Measurements from ENCODE around the gene MLANA.

Gene MLANA

GRCh38 chr9:5892456-5893133 is 1.9 kb downstream of the MLANA start:
- H3K9me3 ChIP-seq (ENCODE audit: control insufficient read depth, low read length), result no peaks in the 10 kb centered on the region
- H3K36me3 ChIP-seq (ENCODE audit: control insufficient read depth, insufficient read depth, low read length, severe bottlenecking), result peaks cover 7% of the 10 kb centered on the region
- no peaks in the 10 kb centered on the region for H3K4me1 ChIP-seq (ENCODE audit: control insufficient read depth, insufficient read depth, low read length)
- H3K4me3 ChIP-seq (ENCODE audit: low read length), result no peak overlapping the region
- no peak overlapping the region for H3K9ac ChIP-seq (ENCODE audit: low read length)
- DNase-seq (ENCODE audit: low read depth), result no peak
- no peaks in the 10 kb centered on the region for H3K27me3 ChIP-seq (replicated peaks; ENCODE audit: control insufficient read depth, insufficient read depth, low read length)

- H3K9me3 ChIP-seq (ENCODE audit: control insufficient read depth, low read length), result no peaks in the 10 kb centered on the region
- no peak overlapping the region for H3K4me3 ChIP-seq (ENCODE audit: low read length)
- peaks cover 7% of the 10 kb centered on the region for H3K36me3 ChIP-seq (ENCODE audit: control insufficient read depth, insufficient read depth, low read length, severe bottlenecking)
- H3K27me3 ChIP-seq (replicated peaks; ENCODE audit: control insufficient read depth, insufficient read depth, low read length), result no peaks in the 10 kb centered on the region
- H3K9ac ChIP-seq (ENCODE audit: low read length), result no peak overlapping the region
- no peak for DNase-seq (ENCODE audit: low read depth)
- H3K4me1 ChIP-seq (ENCODE audit: control insufficient read depth, insufficient read depth, low read length), result no peaks in the 10 kb centered on the region
Observed at GRCh38 chr9:5893134-5893505, 2.4 kb downstream of the MLANA start.

DNA sequence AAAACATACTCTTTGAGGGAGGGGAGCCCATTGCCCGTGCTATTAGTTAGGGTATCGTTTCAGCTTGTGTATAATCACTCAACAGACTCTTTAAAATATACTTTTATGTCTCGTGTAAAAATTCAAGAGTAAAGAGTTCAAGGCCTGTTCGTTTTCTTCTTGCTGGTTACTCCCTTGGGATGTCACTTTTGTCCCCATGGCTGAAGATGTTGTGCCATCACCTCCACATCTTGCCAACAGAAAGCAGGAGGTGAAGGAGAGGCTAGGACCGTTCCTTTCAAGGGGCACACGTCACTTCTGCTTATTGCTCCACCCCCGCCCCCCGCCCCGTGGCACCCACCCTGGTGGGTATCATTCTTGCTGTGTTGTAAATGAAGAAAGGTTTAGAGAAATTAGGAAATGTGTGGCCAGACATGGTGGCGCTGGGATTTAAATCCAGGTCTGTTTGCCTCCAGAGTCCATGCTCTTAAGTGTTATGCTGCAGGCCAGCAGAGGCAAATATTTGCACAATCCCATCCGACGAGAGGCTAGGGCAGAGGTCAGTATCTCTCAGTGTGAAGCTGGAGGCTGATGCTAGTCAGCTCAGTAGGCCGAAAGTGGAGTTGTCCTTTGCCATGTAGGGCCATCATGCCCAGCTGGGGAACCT is 3.0 kb downstream of the MLANA start:
- Histone ChIP-seq H3K9ac (ENCODE audit: low read length) (no peak overlapping the region), H3K4me3 (ENCODE audit: low read length) (no peak overlapping the region), H3K27me3 (replicated peaks; ENCODE audit: control insufficient read depth, insufficient read depth, low read length) (no peaks in the 10 kb centered on the region), H3K9me3 (ENCODE audit: control insufficient read depth, low read length) (no peaks in the 10 kb centered on the region), H3K4me1 (ENCODE audit: control insufficient read depth, insufficient read depth, low read length) (no peaks in the 10 kb centered on the region), H3K36me3 (ENCODE audit: control insufficient read depth, insufficient read depth, low read length, severe bottlenecking) (peaks cover 10% of the 10 kb centered on the region)
- DNase-seq (ENCODE audit: low read depth), result no peak

- H3K27me3 ChIP-seq (replicated peaks; ENCODE audit: control insufficient read depth, insufficient read depth, low read length), result no peaks in the 10 kb centered on the region
- H3K9me3 ChIP-seq (ENCODE audit: control insufficient read depth, low read length), result no peaks in the 10 kb centered on the region
Observed at GRCh38 chr9:5894237-5894959, 3.7 kb downstream of the MLANA start.

GRCh38 chr9:5895782-5896181 is 5.1 kb downstream of the MLANA start:
- no peak for DNase-seq (ENCODE audit: low read depth)
- H3K36me3 ChIP-seq (ENCODE audit: control insufficient read depth, insufficient read depth, low read length, severe bottlenecking), result peaks cover 17% of the 10 kb centered on the region
- H3K9me3 ChIP-seq (ENCODE audit: control insufficient read depth, low read length), result no peaks in the 10 kb centered on the region
- H3K27me3 ChIP-seq (replicated peaks; ENCODE audit: control insufficient read depth, insufficient read depth, low read length), result no peaks in the 10 kb centered on the region
- H3K4me1 ChIP-seq (ENCODE audit: control insufficient read depth, insufficient read depth, low read length), result peaks cover 5% of the 10 kb centered on the region
- H3K9ac ChIP-seq (ENCODE audit: low read length), result no peak overlapping the region
- H3K4me3 ChIP-seq (ENCODE audit: low read length), result no peak overlapping the region

More at GRCh38 chr9:5894237-5894959, 3.7 kb downstream of the MLANA start:
- Histone ChIP-seq H3K4me1 (ENCODE audit: control insufficient read depth, insufficient read depth, low read length) (no peaks in the 10 kb centered on the region), H3K4me3 (ENCODE audit: low read length) (no peak overlapping the region), H3K36me3 (ENCODE audit: control insufficient read depth, insufficient read depth, low read length, severe bottlenecking) (peaks cover 17% of the 10 kb centered on the region), H3K9ac (ENCODE audit: low read length) (no peak overlapping the region)
- DNase-seq (ENCODE audit: low read depth), result no peak

- DNase-seq (ENCODE audit: low read depth), result no peak
- Histone ChIP-seq H3K9ac (ENCODE audit: low read length) (no peak overlapping the region), H3K4me1 (ENCODE audit: control insufficient read depth, insufficient read depth, low read length) (peaks cover 8% of the 10 kb centered on the region), H3K27me3 (replicated peaks; ENCODE audit: control insufficient read depth, insufficient read depth, low read length) (no peaks in the 10 kb centered on the region), H3K36me3 (ENCODE audit: control insufficient read depth, insufficient read depth, low read length, severe bottlenecking) (peaks cover 17% of the 10 kb centered on the region), H3K4me3 (ENCODE audit: low read length) (no peak overlapping the region), H3K9me3 (ENCODE audit: control insufficient read depth, low read length) (no peaks in the 10 kb centered on the region)
Observed at GRCh38 chr9:5896863-5897262, 6.2 kb downstream of the MLANA start.

- H3K27me3 ChIP-seq (replicated peaks; ENCODE audit: control insufficient read depth, insufficient read depth, low read length), result no peaks in the 10 kb centered on the region
- DNase-seq (ENCODE audit: low read depth), result no peak
- peaks cover 17% of the 10 kb centered on the region for H3K36me3 ChIP-seq (ENCODE audit: control insufficient read depth, insufficient read depth, low read length, severe bottlenecking)
- H3K4me3 ChIP-seq (ENCODE audit: low read length), result no peak overlapping the region
- no peaks in the 10 kb centered on the region for H3K9me3 ChIP-seq (ENCODE audit: control insufficient read depth, low read length)
- H3K4me1 ChIP-seq (ENCODE audit: control insufficient read depth, insufficient read depth, low read length), result peaks cover 8% of the 10 kb centered on the region
- no peak overlapping the region for H3K9ac ChIP-seq (ENCODE audit: low read length)
Observed at GRCh38 chr9:5897851-5898250, 7.2 kb downstream of the MLANA start.

DNA sequence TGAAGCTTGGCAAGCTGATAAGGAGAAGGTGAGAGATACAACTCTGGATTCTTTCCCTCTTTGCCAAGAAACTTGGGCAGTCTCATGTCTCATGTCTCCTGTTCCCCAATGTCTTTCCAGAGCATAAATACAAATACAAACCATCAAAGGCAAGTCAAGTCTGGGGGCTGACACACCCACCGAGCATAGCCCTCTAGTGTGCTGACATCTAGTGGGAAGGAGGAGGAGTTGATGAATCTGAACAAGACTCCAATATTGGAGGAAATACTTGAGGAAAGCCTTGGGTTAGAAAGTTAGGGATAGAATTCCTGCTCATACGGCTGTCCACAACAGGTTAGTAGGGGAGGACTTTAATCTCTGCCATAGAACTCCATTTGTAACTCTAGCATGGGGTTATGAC is 8.6 kb downstream of the MLANA start:
- DNase-seq (ENCODE audit: low read depth), result no peak
- H3K4me1 ChIP-seq (ENCODE audit: control insufficient read depth, insufficient read depth, low read length), result peaks cover 8% of the 10 kb centered on the region
- H3K4me3 ChIP-seq (ENCODE audit: low read length), result no peak overlapping the region
- no peaks in the 10 kb centered on the region for H3K27me3 ChIP-seq (replicated peaks; ENCODE audit: control insufficient read depth, insufficient read depth, low read length)
- H3K36me3 ChIP-seq (ENCODE audit: control insufficient read depth, insufficient read depth, low read length, severe bottlenecking), result peaks cover 22% of the 10 kb centered on the region
- no peaks in the 10 kb centered on the region for H3K9me3 ChIP-seq (ENCODE audit: control insufficient read depth, low read length)
- H3K9ac ChIP-seq (ENCODE audit: low read length), result no peak overlapping the region

DNA sequence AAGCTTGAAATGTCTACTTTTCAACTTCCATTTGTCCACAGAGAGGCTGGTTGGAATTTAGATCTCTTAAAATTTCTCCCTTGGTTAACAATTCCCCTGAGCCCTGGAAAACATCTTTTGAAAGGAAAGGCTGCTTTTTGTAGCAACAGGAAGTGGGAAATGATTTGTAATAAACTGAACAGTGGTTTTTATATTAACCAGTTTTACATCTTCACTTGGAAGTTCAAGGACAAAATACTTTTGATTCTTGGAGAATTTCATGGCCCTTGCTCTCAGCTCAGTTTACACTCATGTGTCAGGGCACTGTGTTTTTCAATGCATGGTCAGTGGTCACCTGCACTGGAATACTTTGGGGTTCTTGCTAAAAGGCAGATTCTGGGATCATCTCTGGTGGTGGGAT is 9.9 kb downstream of the MLANA start:
- DNase-seq (ENCODE audit: low read depth), result no peak

GRCh38 chr9:5902377-5902776 is 11.7 kb downstream of the MLANA start:
- Histone ChIP-seq H3K9ac (ENCODE audit: low read length) (no peak overlapping the region), H3K4me3 (ENCODE audit: low read length) (no peak overlapping the region), H3K27me3 (replicated peaks; ENCODE audit: control insufficient read depth, insufficient read depth, low read length) (no peaks in the 10 kb centered on the region), H3K36me3 (ENCODE audit: control insufficient read depth, insufficient read depth, low read length, severe bottlenecking) (peaks cover 21% of the 10 kb centered on the region), H3K9me3 (ENCODE audit: control insufficient read depth, low read length) (no peaks in the 10 kb centered on the region), H3K4me1 (ENCODE audit: control insufficient read depth, insufficient read depth, low read length) (peaks cover 8% of the 10 kb centered on the region)
- no peak for DNase-seq (ENCODE audit: low read depth)

More for the DNA sequence above, 9.9 kb downstream of the MLANA start:
- Histone ChIP-seq H3K27me3 (replicated peaks; ENCODE audit: control insufficient read depth, insufficient read depth, low read length) (no peaks in the 10 kb centered on the region), H3K9ac (ENCODE audit: low read length) (no peak overlapping the region), H3K4me3 (ENCODE audit: low read length) (no peak overlapping the region), H3K4me1 (ENCODE audit: control insufficient read depth, insufficient read depth, low read length) (peaks cover 8% of the 10 kb centered on the region), H3K36me3 (ENCODE audit: control insufficient read depth, insufficient read depth, low read length, severe bottlenecking) (peaks cover 22% of the 10 kb centered on the region), H3K9me3 (ENCODE audit: control insufficient read depth, low read length) (no peaks in the 10 kb centered on the region)

- no peak overlapping the region for H3K4me3 ChIP-seq (ENCODE audit: low read length)
- no peak overlapping the region for H3K9ac ChIP-seq (ENCODE audit: low read length)
- no peaks in the 10 kb centered on the region for H3K27me3 ChIP-seq (replicated peaks; ENCODE audit: control insufficient read depth, insufficient read depth, low read length)
- no peak for DNase-seq (ENCODE audit: low read depth)
- H3K36me3 ChIP-seq (ENCODE audit: control insufficient read depth, insufficient read depth, low read length, severe bottlenecking), result peaks cover 7% of the 10 kb centered on the region
- H3K4me1 ChIP-seq (ENCODE audit: control insufficient read depth, insufficient read depth, low read length), result peaks cover 21% of the 10 kb centered on the region
- H3K9me3 ChIP-seq (ENCODE audit: control insufficient read depth, low read length), result no peaks in the 10 kb centered on the region
Observed at GRCh38 chr9:5908918-5909317, 18.2 kb downstream of the MLANA start.

Measured in adipocyte (in vitro differentiated cells).